HepG2 (cell line): ENCODE results near the gene TNP2. TPM values are rescaled to one million over a fixed set of nuclear protein-coding genes. Genes with fewer than 3 reads are reported as not detected.

Experiments used
- CCDC6 ChIP-seq: sonication (generic); formaldehyde crosslinking; IDR thresholded peaks from 2 replicates; pipeline ENCODE4 v1.8.1; 2022; ENCODE audit warnings: mild to moderate bottlenecking, missing genetic modification reagents, moderate library complexity
- IRF1 ChIP-seq: sonication (generic); formaldehyde crosslinking; IDR thresholded peaks from 2 replicates; pipeline ENCODE4 v1.4.0; 2020; ENCODE audit warnings: low read depth, mild to moderate bottlenecking, missing genetic modification reagents
- KLF12 ChIP-seq: sonication (generic); formaldehyde crosslinking; IDR thresholded peaks from 2 replicates; pipeline ENCODE4 v1.4.0; 2020; ENCODE audit warnings: missing genetic modification reagents, borderline replicate concordance
- MXD3 ChIP-seq: IDR thresholded peaks from 2 replicates; pipeline ENCODE4 v1.6.1; 2016; ENCODE audit warnings: mild to moderate bottlenecking, missing biosample characterization, missing genetic modification reagents
- NRL ChIP-seq: sonication (generic); formaldehyde crosslinking; IDR thresholded peaks from 2 replicates; pipeline ENCODE4 v1.5.0; 2020; ENCODE audit warnings: missing genetic modification reagents, mild to moderate bottlenecking, moderate library complexity, borderline replicate concordance
- POLR2AphosphoS2 ChIP-seq: IDR thresholded peaks from 2 replicates; pipeline ENCODE4 v1.6.1; 2011; ENCODE audit warnings: low read depth, low read length, improper control_type of control experiment
- SNAPC4 ChIP-seq: sonication (generic); formaldehyde crosslinking; IDR thresholded peaks from 2 replicates; pipeline ENCODE4 v1.4.0; 2020; ENCODE audit warnings: mild to moderate bottlenecking, missing genetic modification reagents
- SP140L ChIP-seq: sonication (generic); formaldehyde crosslinking; IDR thresholded peaks from 2 replicates; pipeline ENCODE4 v1.4.0; 2020; ENCODE audit warnings: missing genetic modification reagents, borderline replicate concordance
- ZNF138 ChIP-seq: sonication (generic); formaldehyde crosslinking; IDR thresholded peaks from 2 replicates; pipeline ENCODE4 v1.5.0; 2020; ENCODE audit warnings: mild to moderate bottlenecking, low read depth, missing genetic modification reagents
- ZNF264 ChIP-seq: sonication (generic); formaldehyde crosslinking; IDR thresholded peaks from 2 replicates; pipeline ENCODE4 v1.4.0; 2020; ENCODE audit warnings: missing genetic modification reagents
- ZNF616 ChIP-seq: sonication (generic); formaldehyde crosslinking; IDR thresholded peaks from 2 replicates; pipeline ENCODE4 v1.5.0; 2020; ENCODE audit warnings: low read depth, mild to moderate bottlenecking, missing genetic modification reagents
- ZNF704 ChIP-seq: sonication (generic); formaldehyde crosslinking; IDR thresholded peaks from 2 replicates; pipeline ENCODE4 v1.8.1; 2023; ENCODE audit warnings: mild to moderate bottlenecking, inconsistent platforms, moderate library complexity, missing genetic modification reagents, borderline replicate concordance
- ZNF724P ChIP-seq: sonication (generic); formaldehyde crosslinking; IDR thresholded peaks from 2 replicates; pipeline ENCODE4 v1.8.0; 2022; ENCODE audit warnings: missing genetic modification reagents, borderline replicate concordance
- polyA plus RNA-seq, 8 experiments: library from polyadenylated mRNA; depleted of rRNA in 3 of 8; stranded (reverse) in 7 of 8; unstranded in 1 of 8; fragments of >200 nt; fragmentation: Illumina TruSeq in 4 of 8; extraction: Trizol in 4 of 8; gene quantifications; 2 replicates each; pipeline versions ENCODE4 v1.2.1 to v1.2.3, GENCODE V29; 2011 to 2016; ENCODE audit warnings: low read depth in 4 of 8, missing spikeins in 1 of 8, mixed read lengths in 1 of 8; ENCODE audit not compliant: insufficient read depth in 1 of 8
- total RNA-seq, 5 experiments: library from RNA; depleted of rRNA; stranded (reverse); fragments of >200 nt; fragmentation: Illumina TruSeq; extraction: Trizol; gene quantifications; 2 replicates each; pipeline ENCODE4 v1.2.3, GENCODE V29; 2016; ENCODE audit warnings: low read depth in 1 of 5
- TF ChIP-seq, protein P1 (sequence below): fragments of 450-650 bp; IDR thresholded peaks from 2 replicates; pipeline ENCODE4 v1.6.1; 2017; ENCODE audit warnings: mild to moderate bottlenecking

TNP2 gene
- total and polyA plus RNA-seq, 2 of the 13 experiments (the other 11 are each of a cell fraction or from before 2014, with no cell fraction given): not detected

GRCh38 chr16:11274964-11275363 lies 5.8 kb upstream of the TNP2 start (continued):
- TF ChIP-seq POLR2AphosphoS2: no peak
- TF ChIP-seq SNAPC4: no peak
- TF ChIP-seq ZNF138 (CRISPR knock-in tag): no peak
- 0 out of 2 replicates have a peak, but pooled peaks have one; percentile 2 for TF ChIP-seq MXD3 (CRISPR knock-in tag)
- no peak for TF ChIP-seq ZNF616 (CRISPR knock-in tag)
- no peak for TF ChIP-seq SP140L (CRISPR knock-in tag)
- no peak for TF ChIP-seq IRF1 (CRISPR knock-in tag)
- TF ChIP-seq ZNF704 (CRISPR knock-in tag): no peak
- TF ChIP-seq ZNF724P: no peak
- TF ChIP-seq ZNF264 (CRISPR knock-in tag): no peak
- TF ChIP-seq, protein P1, sequence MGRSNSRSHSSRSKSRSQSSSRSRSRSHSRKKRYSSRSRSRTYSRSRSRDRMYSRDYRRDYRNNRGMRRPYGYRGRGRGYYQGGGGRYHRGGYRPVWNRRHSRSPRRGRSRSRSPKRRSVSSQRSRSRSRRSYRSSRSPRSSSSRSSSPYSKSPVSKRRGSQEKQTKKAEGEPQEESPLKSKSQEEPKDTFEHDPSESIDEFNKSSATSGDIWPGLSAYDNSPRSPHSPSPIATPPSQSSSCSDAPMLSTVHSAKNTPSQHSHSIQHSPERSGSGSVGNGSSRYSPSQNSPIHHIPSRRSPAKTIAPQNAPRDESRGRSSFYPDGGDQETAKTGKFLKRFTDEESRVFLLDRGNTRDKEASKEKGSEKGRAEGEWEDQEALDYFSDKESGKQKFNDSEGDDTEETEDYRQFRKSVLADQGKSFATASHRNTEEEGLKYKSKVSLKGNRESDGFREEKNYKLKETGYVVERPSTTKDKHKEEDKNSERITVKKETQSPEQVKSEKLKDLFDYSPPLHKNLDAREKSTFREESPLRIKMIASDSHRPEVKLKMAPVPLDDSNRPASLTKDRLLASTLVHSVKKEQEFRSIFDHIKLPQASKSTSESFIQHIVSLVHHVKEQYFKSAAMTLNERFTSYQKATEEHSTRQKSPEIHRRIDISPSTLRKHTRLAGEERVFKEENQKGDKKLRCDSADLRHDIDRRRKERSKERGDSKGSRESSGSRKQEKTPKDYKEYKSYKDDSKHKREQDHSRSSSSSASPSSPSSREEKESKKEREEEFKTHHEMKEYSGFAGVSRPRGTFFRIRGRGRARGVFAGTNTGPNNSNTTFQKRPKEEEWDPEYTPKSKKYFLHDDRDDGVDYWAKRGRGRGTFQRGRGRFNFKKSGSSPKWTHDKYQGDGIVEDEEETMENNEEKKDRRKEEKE: no peak
- no peak for TF ChIP-seq CCDC6 (CRISPR knock-in tag)
- TF ChIP-seq KLF12 (CRISPR knock-in tag): no peak
- TF ChIP-seq NRL (CRISPR knock-in tag): 0 out of 2 replicates have a peak, but pooled peaks have one; percentile 29
